Measurements from ENCODE around the gene PXN. TPM values are rescaled to one million over a fixed set of nuclear protein-coding genes. Genes with fewer than 3 reads are reported as not detected.
A peak's percentile ranks its signal among the peaks of the same experiment; 100 is the strongest.
"Not testable (repeated sequence)": the region's sequence is repeated elsewhere in the genome, so short reads cannot be mapped to it uniquely, and the experiment has no call there.

Gene PXN
- total RNA-seq, 1 donor from 2014 or later, result 23.6 TPM

DNA sequence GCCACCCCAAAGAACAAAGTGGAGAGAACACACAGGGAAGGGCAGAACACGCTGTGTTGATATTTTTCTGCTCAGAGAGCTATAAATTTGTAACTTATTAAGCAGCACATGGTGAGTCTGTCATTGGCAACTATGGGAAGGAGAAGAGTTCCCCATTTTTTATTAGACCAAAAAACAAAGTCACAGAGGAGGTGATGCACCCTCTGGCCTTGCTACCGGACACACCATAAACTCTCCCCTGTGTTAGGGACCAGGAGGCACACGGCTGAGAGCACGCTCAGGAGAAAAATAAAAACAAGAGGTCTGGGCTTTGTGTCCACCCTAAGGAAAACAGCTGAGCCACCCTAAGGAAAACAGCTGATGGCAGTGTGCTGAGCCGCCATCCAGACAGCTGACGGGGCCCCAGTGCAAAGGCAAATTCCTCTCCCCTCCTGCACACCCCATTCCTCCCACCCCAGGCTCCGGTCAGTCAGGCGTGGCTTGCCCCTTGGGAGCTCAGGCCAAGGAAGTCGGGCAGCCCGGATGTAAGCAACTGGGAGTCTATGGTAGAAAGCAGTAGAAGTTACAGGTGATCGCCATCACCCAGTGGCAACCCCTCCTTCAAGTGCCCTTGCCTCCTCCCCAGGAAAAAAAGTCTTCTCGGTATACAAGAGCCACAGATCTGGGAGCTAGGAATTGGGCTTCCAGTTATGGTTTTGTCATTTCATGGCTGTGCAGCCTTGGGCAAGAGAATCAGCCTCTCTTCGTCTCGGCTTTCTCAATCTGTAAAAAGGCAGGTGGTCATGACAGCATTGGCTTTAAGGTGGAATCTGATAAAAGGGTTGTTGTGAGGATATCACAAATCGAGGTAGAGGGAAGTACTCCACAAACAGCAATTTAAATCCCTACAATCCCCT lies 2.4 kb downstream of the PXN start:
- no peak for ATAC-seq

DNA sequence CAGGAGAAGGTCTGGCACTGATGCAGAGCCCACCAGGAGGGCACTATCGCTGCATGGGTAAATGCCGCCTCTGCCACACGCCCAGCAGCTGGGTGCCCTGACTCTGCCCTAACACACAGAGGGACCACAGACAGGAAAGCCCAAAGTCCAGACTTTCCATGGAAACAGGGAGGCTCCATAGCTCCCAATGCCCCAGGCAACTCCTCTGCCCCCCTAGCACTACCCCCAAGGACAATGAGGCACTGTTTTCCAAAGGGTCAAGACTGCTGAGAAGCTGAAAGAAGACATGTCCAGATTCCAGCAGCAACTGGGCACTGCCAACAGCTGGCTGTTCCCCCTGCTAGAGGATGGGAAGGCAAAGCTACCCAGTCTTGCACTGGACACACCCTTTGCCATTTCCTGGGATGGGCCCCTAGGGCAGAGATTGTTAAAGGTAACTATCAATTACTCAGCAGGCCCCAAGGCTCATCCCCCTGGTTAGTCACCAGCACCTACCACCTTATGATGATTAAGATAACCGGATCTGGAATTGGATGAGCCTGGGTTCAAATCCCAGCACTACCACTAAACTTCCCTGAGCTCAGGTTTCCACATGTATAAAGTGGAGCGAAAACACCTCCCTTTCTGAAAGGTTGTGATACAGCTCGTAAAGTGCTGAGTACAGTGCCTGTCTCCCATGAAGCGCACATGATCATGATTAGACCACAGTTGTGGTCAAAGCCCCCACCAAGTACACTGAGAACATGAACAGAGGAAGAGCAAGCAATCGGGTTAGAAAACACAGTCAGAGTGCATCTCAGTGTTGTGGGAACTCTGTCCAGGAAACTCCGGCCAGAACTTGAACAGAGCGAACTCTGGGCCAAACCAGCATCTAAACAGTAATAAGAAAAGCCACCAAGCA lies 3.3 kb downstream of the PXN start:
- ATAC-seq, result peak; percentile 38

DNA sequence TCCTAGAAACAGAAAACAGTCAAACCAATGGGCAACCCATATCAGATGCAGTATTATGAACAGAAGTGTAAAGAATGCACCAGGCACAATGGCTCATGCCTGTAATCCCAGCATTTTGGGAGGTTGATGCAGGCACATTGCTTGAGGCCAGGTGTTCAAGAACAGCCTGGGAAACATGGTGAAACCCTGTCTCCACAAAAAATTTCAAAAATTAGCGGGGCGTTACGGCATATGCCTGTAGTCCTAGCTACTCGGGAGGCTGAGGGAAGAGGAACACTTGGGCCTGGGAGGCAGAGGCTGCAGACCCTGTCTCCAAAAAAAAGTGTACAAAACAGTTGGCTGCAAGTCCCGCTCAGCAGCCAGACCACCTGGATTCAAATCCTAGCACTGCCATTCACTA lies 4.9 kb downstream of the PXN start:
- no peak for ATAC-seq

DNA sequence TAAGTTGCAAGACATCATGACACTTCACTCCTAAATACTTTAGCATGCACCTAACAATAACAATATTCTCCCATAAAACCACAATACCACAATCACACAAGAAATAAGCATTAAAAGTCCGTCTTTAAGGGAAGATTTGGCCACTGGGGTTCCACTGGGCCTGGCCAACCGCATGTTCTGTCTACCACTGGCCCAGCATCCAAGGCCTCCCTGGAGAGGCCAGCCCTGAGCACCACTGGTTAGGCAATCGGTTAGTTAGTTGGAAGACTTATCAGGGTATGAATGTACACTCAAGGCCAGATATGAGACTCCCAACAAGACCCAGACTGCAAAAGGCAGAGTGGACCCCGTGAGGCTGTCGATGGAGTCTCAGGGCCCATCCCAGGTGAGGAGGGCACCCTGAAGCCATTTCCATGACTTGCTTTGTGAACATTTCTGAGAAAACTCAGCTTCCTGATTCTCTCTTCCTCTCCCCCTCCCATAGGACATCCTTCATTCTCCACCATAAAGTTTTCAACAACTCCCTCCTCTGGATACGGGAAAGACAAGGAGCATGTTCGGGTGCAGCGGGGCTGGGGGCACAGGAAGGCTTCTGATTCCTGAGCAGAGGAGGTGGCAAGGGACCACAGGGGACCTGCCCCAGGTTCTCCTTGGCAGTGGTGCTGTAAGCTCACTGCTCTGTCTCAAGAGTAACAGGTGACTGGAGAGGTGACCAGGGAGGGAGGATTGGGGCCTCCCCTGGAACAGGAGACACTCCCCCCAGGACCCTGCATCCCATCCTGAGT lies 5.9 kb downstream of the PXN start:
- no peak for ATAC-seq

DNA sequence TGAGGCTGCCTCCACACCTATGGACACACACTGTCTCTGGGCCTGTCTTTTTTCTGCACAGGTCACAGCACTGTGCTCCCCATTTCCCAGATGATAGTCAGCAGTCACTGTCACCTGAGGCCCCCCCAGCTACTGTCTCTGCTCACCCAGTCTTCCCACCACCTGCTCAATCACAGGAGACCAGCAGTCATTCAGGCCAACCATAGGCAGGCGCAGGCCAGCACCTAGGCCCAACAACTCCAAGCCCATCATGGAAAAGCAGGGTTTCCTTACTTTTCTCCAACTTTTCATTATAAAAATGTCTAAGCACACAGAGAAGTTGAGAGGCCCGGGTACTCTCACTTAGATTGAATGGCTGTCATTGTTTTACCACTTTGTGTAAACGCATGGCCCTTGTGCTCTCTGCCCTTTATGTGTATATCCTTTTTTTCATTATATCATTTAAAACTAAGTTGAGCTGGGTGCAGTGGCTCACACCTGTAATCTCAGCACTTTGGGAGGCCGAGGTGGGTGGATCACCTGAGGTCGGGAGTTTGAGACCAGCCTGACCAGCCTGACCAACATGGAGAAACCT lies 7.1 kb downstream of the PXN start:
- ATAC-seq, result no peak

DNA sequence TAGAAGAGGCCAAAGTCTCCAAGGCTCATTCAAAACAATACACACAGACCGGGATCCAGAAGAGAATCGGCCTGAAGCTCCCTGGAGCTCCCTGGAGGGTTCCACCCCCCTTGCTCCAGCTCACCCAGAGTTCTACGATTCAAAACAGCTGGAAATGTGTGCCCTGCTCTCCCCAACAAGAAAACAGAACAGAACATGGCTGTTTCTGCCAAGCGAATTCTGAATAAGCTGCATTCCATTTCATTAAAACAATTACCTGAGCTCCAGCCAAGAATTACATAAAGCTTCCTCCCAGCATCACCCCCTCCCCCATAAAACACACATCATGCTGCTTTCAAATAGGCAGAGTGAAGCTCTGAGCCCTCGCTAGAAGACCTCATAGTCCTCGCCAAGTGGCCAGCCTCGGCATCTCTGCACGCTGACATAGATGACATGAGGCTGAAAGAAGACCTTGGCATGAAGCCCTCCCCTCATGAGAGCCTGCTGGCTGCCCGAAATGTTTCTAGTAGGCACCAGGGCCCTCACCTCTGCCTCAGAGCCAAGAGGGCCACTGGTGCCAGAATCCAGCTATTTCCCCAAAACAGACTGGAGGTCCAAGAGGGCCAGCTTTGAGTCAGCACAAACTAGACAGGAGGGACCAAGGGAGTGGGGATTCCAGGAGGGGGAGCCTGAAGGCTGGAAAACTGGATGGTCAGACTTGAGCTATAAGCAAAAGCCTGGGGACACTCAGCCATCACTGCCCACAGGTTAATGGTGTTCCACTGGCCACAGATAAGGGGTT lies 8.3 kb downstream of the PXN start:
- peak; percentile 26 for ATAC-seq

DNA sequence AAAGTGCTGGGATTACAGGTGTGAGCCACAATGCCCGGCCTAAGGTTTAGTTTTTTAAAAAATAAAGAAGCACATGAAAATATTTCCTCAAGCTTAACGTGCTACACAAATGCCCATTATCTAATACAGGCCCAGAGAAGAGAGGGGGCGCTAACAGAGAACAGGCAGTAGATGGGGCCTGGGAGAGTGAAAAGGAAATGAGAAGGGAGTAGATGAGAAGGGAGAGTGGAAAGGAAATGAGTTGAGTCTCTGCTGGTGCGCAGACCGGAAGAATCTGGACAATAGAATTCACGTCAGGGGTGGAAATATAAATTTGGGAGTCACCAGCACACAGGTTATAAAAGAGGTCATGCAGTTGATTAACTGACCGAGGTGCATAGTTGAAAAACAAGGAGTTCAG lies 10.7 kb downstream of the PXN start:
- ATAC-seq, result no peak

DNA sequence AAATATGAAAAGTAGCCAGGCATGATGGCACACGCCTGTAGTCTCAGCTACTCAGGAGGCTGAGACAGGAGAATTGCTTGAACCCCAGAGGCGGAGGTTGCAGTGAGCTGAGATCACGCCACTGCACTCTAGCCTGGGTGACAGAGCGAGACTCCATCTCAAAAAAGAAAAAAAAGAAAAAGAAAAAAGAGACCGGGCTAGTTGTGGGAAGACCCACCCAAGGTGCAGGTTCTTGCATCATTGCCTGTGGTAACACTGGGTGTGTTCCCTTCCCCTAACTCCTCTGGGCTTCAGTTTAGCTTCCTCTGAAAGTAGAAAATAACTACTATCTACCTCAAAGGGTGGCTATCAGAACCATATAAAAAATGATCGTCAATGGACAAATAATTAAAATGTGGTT lies 12.2 kb downstream of the PXN start:
- ATAC-seq, result not testable (repeated sequence)

DNA sequence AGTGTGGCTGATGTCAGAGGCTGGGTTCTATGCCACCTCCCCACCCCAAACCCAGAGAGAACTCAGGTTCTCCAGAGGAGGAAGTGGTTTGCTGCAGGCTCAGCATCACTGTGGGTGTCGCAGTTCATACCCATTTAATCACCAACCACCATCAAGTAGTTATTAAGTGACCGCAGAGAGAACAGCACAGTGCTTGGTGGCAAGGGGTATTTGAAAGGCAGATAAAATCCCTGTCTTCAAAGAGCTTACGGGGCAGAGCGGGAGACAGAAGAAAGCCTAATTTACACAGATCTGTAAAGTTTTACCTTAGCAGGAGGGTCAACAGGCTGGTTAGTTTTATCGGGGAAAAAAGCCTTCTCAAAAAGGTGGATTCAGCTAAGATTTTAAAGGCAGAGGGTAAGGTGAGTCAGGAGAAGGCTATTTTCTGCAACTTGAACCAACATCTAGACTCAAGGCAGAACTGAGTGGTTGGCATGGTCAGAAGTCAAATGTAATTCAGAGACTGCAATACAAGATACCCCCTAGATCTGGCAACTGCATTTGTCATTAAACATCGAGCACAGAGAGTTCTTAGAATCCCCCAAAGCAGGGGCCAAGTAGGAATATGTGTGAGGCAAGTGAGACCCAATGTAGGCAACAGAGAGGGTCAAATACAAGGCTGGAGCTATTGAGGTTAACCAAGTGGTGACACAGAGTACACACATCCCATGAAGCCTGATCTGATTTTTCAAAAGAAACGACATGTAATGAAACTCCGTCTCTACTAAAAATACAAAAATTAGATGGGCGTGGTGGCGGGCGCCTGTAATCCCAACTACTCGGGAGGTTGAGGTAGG lies 13.2 kb downstream of the PXN start:
- ATAC-seq, result peak; percentile 15

DNA sequence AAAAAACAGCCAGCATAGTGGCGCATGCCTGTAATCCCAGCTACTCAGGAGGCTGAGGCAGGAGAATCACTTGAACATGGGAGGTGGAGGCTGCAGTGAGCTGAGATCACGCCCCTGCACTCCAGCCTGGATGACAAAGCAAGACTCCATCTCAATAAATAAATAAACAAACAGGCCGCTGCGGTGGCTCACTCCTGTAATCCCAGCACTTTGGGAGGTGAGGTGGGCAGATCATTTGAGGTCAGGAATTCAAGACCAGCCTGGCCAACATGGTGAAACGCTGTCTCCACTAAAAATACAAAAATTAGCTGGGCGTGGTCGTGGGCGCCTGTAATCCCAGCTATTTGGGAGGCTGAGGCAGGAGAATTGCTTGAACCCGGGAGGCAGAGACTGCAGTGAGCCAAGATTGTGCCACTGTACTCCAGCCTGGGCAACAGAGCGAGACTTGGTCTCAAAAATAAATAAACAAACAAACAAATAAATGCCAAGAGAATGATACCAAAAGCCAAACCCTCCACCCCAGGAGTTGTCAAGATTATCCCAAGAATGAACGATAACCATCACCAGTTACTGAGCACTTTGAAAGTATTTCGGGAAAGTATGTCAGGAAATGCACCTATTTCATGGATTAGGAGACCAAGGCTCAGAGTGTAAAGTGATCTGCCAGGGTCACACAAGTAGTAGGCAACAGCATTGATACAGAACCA lies 14.0 kb downstream of the PXN start:
- ATAC-seq, result not testable (repeated sequence)

DNA sequence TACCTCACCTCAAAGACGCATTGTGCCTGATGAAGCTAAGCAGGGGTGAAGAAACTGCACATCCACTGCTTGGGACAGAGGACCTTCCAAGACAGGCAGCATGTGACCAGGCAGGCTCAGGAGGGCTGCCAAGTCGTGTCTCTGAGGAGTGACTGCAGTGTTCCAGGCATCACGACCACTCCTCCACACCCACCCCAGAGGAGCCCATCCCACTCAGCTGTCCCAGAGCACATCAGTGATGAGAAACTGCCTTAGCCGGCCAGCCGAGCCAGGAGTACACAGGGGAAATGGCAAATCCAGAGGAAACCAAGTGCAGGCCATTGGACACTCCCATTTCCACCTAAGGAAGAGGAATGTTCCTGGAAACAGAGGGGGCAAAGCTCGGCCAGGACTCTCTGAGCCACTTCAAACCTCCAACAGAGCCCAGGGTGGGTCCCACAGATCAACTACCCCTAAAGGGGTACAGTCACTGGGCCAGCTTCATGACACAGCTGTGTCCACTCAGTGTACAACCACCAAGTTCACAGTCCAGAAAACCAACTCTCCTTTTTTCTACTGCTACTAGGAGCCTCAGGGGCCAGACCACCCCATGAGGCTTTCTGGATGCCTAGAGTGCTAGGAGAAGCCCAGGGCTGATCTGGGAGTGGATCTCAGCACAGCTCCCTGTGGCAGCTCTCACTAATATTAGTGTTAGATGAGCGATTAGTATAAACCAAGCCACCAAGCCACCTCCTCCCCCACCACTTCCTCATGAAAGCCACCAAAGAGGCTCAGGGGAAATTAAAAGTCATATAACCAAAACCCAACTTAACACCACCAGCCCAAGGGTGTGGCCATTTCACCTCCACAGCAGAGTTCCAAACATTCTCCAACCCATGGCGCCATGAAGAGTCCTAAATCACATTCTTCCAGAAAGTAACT lies 15.4 kb downstream of the PXN start:
- ATAC-seq, result peak; percentile 40

DNA sequence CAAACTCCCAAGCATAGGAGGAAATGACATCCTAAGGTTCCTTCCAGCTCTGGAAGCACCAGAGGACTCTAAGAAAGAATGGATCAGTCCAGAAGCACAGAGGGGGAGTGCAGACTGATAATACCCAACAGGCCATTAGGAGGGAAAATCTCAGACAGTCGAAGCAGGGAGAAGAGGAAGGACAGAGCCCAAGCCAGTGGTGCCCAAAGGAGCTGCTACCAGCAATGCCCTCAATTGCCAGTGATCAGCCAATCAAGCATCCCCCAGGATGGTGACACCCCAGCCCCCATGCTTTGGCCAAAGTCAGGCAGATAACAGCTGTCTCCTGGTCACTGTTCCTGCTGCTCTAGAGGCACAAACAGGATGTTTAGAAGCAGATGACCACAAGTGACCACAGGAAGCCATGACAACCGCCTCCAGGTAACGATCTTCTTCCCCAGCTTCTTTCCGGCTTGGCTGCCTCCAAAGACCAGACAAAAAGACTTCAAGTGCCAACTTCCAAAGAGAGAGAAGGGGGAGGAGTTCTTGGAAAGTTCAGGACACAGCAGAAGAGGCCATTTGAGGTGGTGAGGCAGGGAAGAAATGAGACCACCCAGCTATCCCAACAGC lies 16.2 kb downstream of the PXN start:
- no peak for ATAC-seq

DNA sequence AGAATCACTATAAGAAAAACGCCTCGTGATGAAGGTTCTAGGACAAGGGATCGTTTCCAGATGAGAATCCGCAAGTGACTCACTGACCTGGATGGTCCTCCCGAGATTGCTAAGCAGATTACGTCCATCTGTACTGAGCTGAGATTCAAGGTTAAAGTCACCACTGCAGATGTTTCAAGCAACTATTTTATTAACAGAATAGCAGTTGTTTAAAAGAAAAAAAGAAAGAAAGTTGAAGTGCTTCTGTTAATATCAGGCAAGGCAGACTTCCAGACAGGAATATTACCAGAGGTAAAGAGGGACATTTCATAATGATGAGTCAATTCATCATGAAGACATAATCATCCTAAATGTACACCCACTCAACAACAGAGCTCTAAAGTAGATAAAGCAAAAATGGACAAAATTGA lies 17.9 kb downstream of the PXN start:
- ATAC-seq, result no peak

DNA sequence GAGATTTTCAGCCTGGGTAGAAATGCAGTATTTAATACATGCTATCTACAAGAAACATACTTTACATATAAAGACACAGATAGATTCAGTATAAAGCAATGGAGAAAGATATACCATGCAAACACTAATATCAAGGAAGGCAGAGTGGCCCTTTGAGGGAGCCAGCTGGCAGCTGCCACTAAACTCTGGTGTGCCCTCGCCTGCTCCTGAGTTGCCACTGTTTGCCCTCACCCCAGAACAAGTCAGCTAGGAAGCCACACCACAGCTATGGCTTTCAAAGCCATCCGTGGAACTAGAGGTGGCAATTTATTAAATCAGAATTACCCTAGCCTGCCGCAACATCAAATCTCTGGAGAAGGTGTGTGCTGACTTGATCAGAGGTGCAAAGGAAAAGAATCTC lies 18.3 kb downstream of the PXN start:
- no peak for ATAC-seq

DNA sequence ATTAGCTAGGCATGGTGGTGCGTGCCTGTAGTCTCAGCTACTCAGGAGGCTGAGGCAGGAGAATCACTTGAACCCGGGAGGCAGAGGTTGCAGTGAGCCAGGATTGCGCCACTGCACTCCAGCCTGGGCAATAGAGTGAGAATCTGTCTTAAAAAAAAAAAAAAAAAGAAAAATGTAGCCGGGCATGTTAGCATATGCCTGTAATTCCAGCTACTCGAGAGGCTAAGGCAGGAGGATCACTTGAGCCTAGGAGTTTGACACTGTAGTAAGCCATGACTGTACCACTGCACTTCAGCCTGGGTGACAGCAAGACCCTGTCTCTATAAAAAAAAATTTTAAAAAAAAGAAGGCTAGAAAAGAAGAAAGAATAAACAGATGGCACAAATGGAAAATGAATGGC lies 18.8 kb downstream of the PXN start:
- ATAC-seq, result not testable (repeated sequence)

DNA sequence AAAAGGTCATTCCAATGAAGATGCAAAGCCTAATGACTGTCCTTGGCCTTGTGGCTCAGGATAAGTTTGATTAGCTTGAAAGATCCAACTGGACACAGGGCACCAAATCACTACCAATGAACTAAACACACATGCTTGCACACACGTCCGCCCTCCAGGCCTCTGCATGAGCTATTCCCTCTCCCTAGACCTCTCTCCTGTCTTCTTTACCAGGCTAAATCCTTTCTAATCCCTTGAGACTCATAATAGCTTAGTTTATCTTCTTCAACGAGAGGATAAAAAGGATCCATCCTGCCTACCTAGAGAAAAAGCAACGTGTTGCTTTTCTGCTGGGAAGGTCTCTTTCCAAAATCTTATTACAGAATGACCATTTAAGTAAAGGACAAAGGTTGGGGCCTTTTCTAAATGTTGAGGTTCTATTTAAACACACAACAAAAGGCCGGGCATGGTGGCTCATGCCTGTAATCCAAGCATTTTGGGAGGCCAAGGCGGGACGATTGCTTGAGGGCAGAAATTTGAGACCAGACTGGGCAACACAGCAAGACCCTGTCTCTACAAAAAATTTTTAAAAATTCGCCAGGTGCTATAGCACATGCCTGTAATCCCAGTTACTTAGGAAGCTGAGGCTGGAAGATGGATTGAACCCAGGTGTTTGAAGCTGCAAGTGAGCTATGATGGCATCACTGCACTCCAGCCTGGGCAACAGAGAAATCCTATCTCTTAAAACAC lies 22.4 kb downstream of the PXN start:
- no peak for ATAC-seq

DNA sequence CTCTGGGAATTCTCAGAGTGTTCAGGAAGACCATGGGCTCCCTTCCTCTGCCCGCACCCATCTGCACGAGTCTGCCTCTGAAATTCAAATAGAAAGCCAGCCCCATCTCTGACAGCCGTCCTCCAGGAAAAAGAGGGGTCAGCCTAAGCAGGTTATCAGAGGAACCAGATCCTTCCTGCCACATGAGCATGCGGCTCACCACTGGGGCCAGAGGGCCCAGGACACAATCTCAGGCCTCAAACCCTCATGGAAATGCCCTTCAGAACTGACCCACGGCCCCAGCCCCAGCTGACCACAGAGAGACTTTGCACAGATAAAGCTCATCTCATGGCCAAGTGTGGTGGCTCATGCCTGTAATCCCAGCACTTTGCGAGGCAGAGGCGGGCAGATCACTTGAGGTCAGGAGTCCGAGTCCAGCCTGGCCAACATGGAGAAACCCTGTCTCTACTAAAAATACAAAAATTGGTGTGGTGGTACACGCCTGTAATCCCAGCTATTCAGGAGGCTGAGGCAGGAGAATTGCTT lies 23.2 kb downstream of the PXN start:
- no peak for ATAC-seq
